ENCODE results near the gene GHRL.

The GHRL gene, protein sequence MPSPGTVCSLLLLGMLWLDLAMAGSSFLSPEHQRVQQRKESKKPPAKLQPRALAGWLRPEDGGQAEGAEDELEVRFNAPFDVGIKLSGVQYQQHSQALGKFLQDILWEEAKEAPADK

GRCh38 chr3:10292505-10293419, at the start of gene GHRL:
TSS of gene GHRL (minus strand) at chr3:10292947. CDS start at chr3:10290180, 2,767 bp downstream.
- no peak for DNase-seq (ENCODE audit: low read depth)

DNA sequence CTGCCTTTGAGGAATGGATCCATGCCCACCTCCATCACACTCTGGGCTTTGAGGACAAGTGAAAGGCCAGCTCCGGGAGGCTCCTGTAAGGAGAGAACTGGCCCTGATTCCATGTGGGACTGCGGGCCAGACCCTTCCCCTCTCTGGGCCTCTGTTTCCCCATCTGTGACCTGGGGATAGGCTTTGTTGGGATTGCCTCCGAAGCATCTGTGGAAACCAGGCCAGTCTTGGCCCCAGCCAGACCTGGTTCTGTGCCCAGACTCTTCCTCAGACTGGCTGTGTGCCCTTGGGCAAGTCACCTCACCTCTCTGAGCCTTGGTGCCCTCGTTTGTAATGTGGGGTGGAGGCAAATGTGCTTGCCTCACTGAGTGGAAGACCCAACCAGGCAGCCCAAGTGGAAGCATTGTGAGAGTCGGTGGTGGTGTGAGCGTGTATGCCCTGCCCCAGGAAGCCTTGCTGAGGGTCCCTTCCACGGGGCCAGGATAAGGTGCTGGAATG, 49.2 kb upstream of the GHRL start:
- DNase-seq (ENCODE audit: low read depth): no peak

- DNase-seq (ENCODE audit: low read depth): no peak
Observed at GRCh38 chr3:10340476-10340875, 47.7 kb upstream of the GHRL start.

DNA sequence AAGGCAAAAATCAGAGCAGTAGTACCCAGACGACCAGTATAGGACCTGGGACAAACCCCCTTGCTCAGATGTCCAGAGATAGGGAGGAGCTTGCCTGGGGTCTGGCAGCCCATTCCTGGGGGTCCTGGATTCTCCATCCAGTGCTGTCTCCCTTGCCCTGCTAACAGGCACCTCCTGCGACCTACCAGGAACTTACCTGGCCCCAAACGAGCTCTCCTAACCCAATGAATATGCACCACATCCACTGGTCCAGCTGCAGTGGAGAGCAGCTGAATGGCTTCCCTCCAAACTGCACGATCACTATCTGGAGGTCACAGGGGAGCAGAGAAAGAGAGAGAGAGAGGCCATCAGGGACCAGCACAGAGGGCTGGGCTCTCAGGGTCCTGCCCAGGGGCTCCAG, 47.3 kb upstream of the GHRL start:
- DNase-seq (ENCODE audit: low read depth): no peak

DNA sequence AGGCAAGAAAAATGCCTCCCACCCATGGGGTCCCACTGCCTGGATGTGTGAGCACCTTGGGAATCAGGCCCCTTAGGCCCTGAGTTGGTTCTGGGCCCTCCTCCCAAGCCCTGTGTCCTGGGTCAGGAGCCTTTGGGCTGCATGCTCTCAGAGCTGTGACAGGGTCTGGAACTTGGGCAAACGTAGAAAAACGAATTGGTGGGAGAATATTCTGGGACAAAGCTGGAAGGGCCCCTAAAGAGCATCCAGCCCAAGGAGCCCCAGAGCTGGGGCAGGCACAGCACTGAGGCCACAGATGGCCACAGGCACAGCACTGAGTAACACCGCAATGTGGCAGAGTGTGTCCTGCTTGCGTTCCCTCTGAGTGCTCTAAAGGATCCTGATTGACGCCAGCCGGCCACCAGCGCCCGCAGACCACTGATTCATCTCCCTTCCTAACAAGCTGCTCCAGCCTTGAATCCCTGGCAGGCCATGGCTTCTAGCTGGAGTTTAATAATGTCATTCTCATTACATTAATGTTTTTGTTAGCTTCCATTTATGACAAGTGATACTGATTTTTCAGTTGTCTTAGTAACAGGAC, 46.7 kb upstream of the GHRL start:
- no peak for DNase-seq (ENCODE audit: low read depth)

- no peak for DNase-seq (ENCODE audit: low read depth)
Observed at GRCh38 chr3:10338591-10339353, 46.0 kb upstream of the GHRL start.

DNA sequence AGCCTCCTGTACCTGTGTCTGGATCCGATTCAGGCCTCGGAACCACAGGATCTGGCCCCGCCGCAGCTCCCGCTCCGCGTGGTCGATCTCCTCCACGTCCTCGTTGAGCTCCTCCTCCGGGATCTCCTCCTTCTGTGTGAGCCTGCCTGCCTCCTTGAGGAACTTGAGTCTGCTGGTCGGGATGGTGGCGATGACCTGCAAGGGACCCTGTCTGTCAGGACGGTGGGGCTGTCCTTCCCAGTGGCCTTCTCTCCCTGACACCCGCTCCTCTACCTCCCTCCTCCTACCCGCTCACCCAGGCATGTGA, 45.4 kb upstream of the GHRL start:
- DNase-seq (ENCODE audit: low read depth): no peak

GRCh38 chr3:10337323-10338163, 44.8 kb upstream of the GHRL start:
- no peak for DNase-seq (ENCODE audit: low read depth)

GRCh38 chr3:10336761-10337160, 44.0 kb upstream of the GHRL start:
- no peak for DNase-seq (ENCODE audit: low read depth)

- no peak for DNase-seq (ENCODE audit: low read depth)
Observed at GRCh38 chr3:10335871-10336622, 43.3 kb upstream of the GHRL start.

GRCh38 chr3:10335190-10335738, 42.5 kb upstream of the GHRL start:
- no peak for DNase-seq (ENCODE audit: low read depth)

DNA sequence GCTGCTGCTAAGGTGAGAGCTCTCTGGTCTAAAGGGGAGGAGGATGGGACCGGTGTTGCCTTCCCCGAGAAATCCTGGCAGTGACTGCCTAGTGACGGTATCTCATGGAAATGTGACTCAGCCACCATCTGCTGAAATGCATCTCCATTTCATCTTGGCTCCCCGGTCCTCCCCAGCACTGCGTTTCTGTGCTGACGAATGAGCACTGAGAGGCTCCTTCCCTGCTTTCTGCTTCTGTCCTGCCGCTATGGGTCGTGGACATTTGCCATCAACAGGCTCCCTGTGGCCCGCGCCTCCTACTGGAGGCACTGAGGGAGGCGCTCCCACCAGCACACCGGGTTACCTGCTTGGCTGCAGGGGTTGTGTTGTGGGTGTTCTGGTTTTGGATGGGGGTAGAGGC, 41.7 kb upstream of the GHRL start:
- no peak for DNase-seq (ENCODE audit: low read depth)

GRCh38 chr3:10334042-10334441, 41.3 kb upstream of the GHRL start:
- no peak for DNase-seq (ENCODE audit: low read depth)

- no peak for DNase-seq (ENCODE audit: low read depth)
Observed at GRCh38 chr3:10333349-10333650, 40.6 kb upstream of the GHRL start.

GRCh38 chr3:10332481-10333348, 40.0 kb upstream of the GHRL start:
- DNase-seq (ENCODE audit: low read depth): no peak

GRCh38 chr3:10331320-10331719, 38.6 kb upstream of the GHRL start:
- no peak for DNase-seq (ENCODE audit: low read depth)

DNA sequence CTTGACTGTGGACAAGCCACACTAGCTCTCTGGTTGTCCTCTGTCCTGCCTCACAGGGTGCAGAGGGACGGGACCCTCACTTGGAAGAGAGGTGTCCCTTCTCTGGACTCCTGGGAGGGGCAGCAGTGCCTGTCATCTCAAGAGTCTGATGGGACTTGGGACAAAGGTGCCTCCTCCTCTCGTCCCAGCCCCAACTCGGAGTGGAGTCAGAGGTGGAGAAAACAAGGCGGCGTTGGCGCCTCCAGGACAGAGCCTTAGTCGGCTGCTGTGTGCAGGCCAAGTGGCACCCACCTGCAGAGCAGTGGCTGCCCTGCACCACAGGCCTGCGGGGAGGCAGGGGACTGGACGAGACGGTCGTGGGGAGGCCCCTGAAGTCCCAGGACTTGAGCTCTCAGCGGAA, 37.6 kb upstream of the GHRL start:
- DNase-seq (ENCODE audit: low read depth): no peak

GRCh38 chr3:10329495-10330015, 36.8 kb upstream of the GHRL start:
- DNase-seq (ENCODE audit: low read depth): no peak

DNA sequence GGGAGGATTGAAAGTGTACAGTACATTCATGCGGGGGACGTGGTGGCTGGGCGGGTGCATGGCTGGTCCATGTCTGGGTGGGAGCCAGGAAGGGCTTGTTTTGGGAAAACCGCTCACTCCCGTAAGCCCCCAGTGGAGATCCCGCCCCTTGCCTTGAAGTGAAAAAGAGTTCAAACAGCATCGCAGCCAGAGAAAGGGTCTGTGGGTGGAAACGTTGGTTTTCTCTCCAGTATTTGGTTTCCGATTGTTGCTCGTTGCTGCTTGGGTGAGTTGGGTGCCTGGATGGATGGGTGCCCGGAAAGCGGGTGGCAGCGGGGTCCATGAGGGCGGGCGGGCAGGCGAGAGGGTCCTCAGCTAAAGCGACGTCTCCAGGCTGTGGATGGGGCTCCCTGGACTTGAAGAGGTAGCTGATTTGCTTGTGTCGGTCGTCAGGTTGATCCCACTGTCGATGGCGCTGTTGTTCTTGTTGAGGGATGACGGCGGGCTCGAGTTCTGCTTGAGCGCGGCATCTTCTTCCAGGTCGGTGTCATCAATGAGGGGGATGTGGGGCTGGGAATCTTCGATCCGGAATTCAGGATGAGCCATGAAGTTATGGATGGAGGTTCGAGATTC, 35.8 kb upstream of the GHRL start:
- DNase-seq (ENCODE audit: low read depth): no peak

Measured in stimulated activated CD8-positive, alpha-beta memory T cell treated with anti-CD3 and anti-CD28 coated beads, Interleukin-12 subunit alpha, Interleukin-12 subunit beta, amount 100 ng/mL, for 1 hour (primary cell).